NCI-H2171 treated with DMSO at 0.1 percent for 48 hours (cell line): ENCODE measurements around the gene DHX32.
"Not testable (repeated sequence)": the region's sequence is repeated elsewhere in the genome, so short reads cannot be mapped to it uniquely, and the experiment has no call there.

Source experiments
- DNase-seq: peaks from one replicate; lab custom pipeline; 2025; lab: John Stamatoyannopoulos, UW

Gene DHX32

GRCh38 chr10:125881192-125881591 is at the start of gene DHX32:
TSS of gene DHX32 (minus strand) at chr10:125881292. CDS start at chr10:125880824, 468 bp downstream.
- no peak for DNase-seq

- no peak for DNase-seq
Measured at GRCh38 chr10:125929618-125930017, 48.5 kb upstream of the DHX32 start.

- DNase-seq: peak; percentile 74
Measured at GRCh38 chr10:125928928-125929585, 48.0 kb upstream of the DHX32 start.

- not testable (repeated sequence) for DNase-seq
Measured at GRCh38 chr10:125927265-125927664, 46.2 kb upstream of the DHX32 start.

GRCh38 chr10:125926247-125926646 is 45.2 kb upstream of the DHX32 start:
- DNase-seq: no peak

- no peak for DNase-seq
Measured at GRCh38 chr10:125925262-125925834, 44.3 kb upstream of the DHX32 start.

GRCh38 chr10:125921643-125922306 is 40.7 kb upstream of the DHX32 start:
- not testable (repeated sequence) for DNase-seq

GRCh38 chr10:125917704-125918361 is 36.7 kb upstream of the DHX32 start:
- DNase-seq: not testable (repeated sequence)

GRCh38 chr10:125916977-125917376 is 35.9 kb upstream of the DHX32 start:
- DNase-seq: no peak

- peak; percentile 53 for DNase-seq
Measured at GRCh38 chr10:125913277-125913676, 32.2 kb upstream of the DHX32 start.

- DNase-seq: no peak
Measured at GRCh38 chr10:125911990-125912389, 30.9 kb upstream of the DHX32 start.

- DNase-seq: no peak
Measured at GRCh38 chr10:125911145-125911544, 30.1 kb upstream of the DHX32 start.

- DNase-seq: not testable (repeated sequence)
Measured at GRCh38 chr10:125909491-125909890, 28.4 kb upstream of the DHX32 start.

GRCh38 chr10:125908813-125909212 is 27.7 kb upstream of the DHX32 start:
- DNase-seq: not testable (repeated sequence)

GRCh38 chr10:125907598-125907997 is 26.5 kb upstream of the DHX32 start:
- DNase-seq: not testable (repeated sequence)

GRCh38 chr10:125905069-125905994 is 24.2 kb upstream of the DHX32 start:
- not testable (repeated sequence) for DNase-seq

- DNase-seq: not testable (repeated sequence)
Measured at GRCh38 chr10:125903135-125903640, 22.1 kb upstream of the DHX32 start.

GRCh38 chr10:125900963-125901362 is 19.9 kb upstream of the DHX32 start:
- DNase-seq: not testable (repeated sequence)

GRCh38 chr10:125897317-125897716 is 16.2 kb upstream of the DHX32 start:
- DNase-seq: not testable (repeated sequence)

- DNase-seq: peak; percentile 19
Measured at GRCh38 chr10:125896088-125896934, 15.2 kb upstream of the DHX32 start, which contains the start of gene FANK1. TSS of gene FANK1 (plus strand) at chr10:125896564. CDS start at chr10:125896643, 79 bp downstream.
